C4-2B (cell line): ENCODE data around the gene TSPAN14.

Source experiments
- CTCF ChIP-seq: fragments of 450-650 bp; conservative IDR thresholded peaks from 2 replicates; pipeline ENCODE4 v1.5.1; 2017; ENCODE audit warnings: mild to moderate bottlenecking
- ZFX ChIP-seq: fragments of 450-650 bp; IDR thresholded peaks from 2 replicates; pipeline ENCODE4 v1.6.1; 2017

- TF ChIP-seq CTCF = no peak
- TF ChIP-seq ZFX = no peak
These were observed 35.4 kb downstream of the TSPAN14 start for GRCh38 chr10:80489371-80490112.
